Measurements from ENCODE around the gene AK1.

Gene AK1

GRCh38 chr9:127869310-127870152 lies 7.9 kb downstream of the AK1 start:
- H4K91ac ChIP-seq (ENCODE audit: low read length), result peak overlapping the region; percentile 80
- H3K9me3 ChIP-seq (ENCODE audit: control insufficient read depth, low read length), result no peaks in the 10 kb centered on the region
- peak overlapping the region in 1 of 2 experiments; percentile 75 for H2BK12ac ChIP-seq (ENCODE audit: low read length in 2 of 2)
- no peak overlapping the region for H3K14ac ChIP-seq (ENCODE audit: low read length in 2 of 2)
- H2BK15ac ChIP-seq (ENCODE audit: low read depth, poor library complexity, severe bottlenecking), result peak overlapping the region; percentile 62
- peak; percentile 83 for DNase-seq
- H3K4me3 ChIP-seq (ENCODE audit: insufficient read depth in 1 of 2, low read depth in 1 of 2, low read length in 2 of 2), result no peak overlapping the region
- H2AFZ ChIP-seq (ENCODE audit: low read depth, low read length), result no peak overlapping the region
- peak overlapping the region; percentile 50 for H2BK120ac ChIP-seq (ENCODE audit: low read depth, low read length)
- no peak overlapping the region for H3K4me2 ChIP-seq (ENCODE audit: low read length, poor library complexity, severe bottlenecking)
- no peaks in the 10 kb centered on the region for H3K27me3 ChIP-seq (ENCODE audit: control insufficient read depth in 1 of 2, insufficient read depth in 1 of 2, low read length in 2 of 2)
- H3K4ac ChIP-seq (ENCODE audit: low read depth in 1 of 2, low read length in 2 of 2), result peak overlapping the region in 1 of 2 experiments; percentile 46
- no peak overlapping the region for H3K27ac ChIP-seq (ENCODE audit: low read length, poor library complexity, severe bottlenecking)
- H3K18ac ChIP-seq (ENCODE audit: low read depth in 1 of 2, low read length in 2 of 2), result no peak overlapping the region
- 57% methylated on average over 18 of the region's 18 CpGs for WGBS
- H4K8ac ChIP-seq (ENCODE audit: low read length), result peak overlapping the region; percentile 63
- H3K79me1 ChIP-seq (replicated peaks; ENCODE audit: low read length, poor library complexity, severe bottlenecking), result peaks cover 5% of the 10 kb centered on the region
- peak overlapping the region; percentile 18 for H2AK5ac ChIP-seq (ENCODE audit: low read length, severe bottlenecking)
- peak overlapping the region; percentile 49 for H3K9ac ChIP-seq (ENCODE audit: low read length)
- no peak overlapping the region for H3K23ac ChIP-seq (ENCODE audit: low read length in 2 of 2)
- peaks cover 23% of the 10 kb centered on the region for H3K4me1 ChIP-seq (ENCODE audit: control insufficient read depth, insufficient read depth, low read depth, low read length)
- H3K36me3 ChIP-seq (ENCODE audit: control insufficient read depth in 1 of 2, insufficient read depth in 2 of 2, low read depth in 1 of 2, low read length in 2 of 2), result peaks cover 74 to 81% of the 10 kb centered on the region in 2 experiments
- H2BK5ac ChIP-seq (ENCODE audit: low read depth, low read length, poor library complexity, severe bottlenecking), result no peak overlapping the region

DNA sequence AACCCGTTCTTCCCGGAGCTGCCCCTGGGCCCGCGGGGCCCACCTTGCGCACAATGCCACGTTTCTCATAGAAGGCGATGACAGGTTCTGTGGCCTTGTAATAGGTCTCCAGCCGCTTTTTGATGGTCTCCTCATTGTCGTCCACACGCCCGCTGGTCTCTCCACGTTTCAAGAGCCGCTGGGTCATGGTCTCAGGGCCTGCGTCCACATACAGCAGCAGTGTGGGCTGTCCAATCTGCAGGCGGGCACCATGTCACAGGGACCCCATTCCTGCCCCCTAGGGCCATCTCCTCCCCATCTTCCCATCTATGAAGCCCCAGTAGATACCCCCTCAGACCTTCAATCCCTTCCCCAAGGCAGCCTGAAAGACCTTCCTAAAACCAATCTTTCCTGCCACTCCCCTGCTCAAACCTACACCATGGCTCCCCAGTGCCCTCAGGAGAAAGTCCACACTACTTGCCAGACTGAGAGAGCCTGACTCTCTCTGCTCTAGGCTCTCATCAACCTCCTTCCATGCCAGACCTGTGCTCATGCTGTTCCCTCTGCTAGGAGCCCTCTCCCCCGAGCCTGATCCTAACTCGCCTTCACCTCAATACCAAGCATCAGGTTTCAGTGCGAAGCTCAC lies 9.1 kb downstream of the AK1 start:
- Histone ChIP-seq H3K14ac (ENCODE audit: low read length in 2 of 2) (no peak overlapping the region), H3K4ac (ENCODE audit: low read depth in 1 of 2, low read length in 2 of 2) (no peak overlapping the region), H3K9ac (ENCODE audit: low read length) (no peak overlapping the region), H4K91ac (ENCODE audit: low read length) (no peak overlapping the region), H3K23ac (ENCODE audit: low read length in 2 of 2) (no peak overlapping the region), H2AFZ (ENCODE audit: low read depth, low read length) (no peak overlapping the region), H2BK5ac (ENCODE audit: low read depth, low read length, poor library complexity, severe bottlenecking) (no peak overlapping the region), H2BK15ac (ENCODE audit: low read depth, poor library complexity, severe bottlenecking) (no peak overlapping the region), H2BK12ac (ENCODE audit: low read length in 2 of 2) (no peak overlapping the region), H3K4me1 (ENCODE audit: control insufficient read depth, insufficient read depth, low read depth, low read length) (peaks cover 17% of the 10 kb centered on the region), H4K8ac (ENCODE audit: low read length) (no peak overlapping the region), H3K18ac (ENCODE audit: low read depth in 1 of 2, low read length in 2 of 2) (no peak overlapping the region), H3K9me3 (ENCODE audit: control insufficient read depth, low read length) (no peaks in the 10 kb centered on the region), H3K4me3 (ENCODE audit: insufficient read depth in 1 of 2, low read depth in 1 of 2, low read length in 2 of 2) (no peak overlapping the region), H3K27me3 (ENCODE audit: control insufficient read depth in 1 of 2, insufficient read depth in 1 of 2, low read length in 2 of 2) (no peaks in the 10 kb centered on the region), H2BK120ac (ENCODE audit: low read depth, low read length) (no peak overlapping the region), H3K79me1 (replicated peaks; ENCODE audit: low read length, poor library complexity, severe bottlenecking) (no peaks in the 10 kb centered on the region), H3K36me3 (ENCODE audit: control insufficient read depth in 1 of 2, insufficient read depth in 2 of 2, low read depth in 1 of 2, low read length in 2 of 2) (peaks cover 65 to 77% of the 10 kb centered on the region in 2 experiments), H2AK5ac (ENCODE audit: low read length, severe bottlenecking) (no peak overlapping the region), H3K27ac (ENCODE audit: low read length, poor library complexity, severe bottlenecking) (no peak overlapping the region), H3K4me2 (ENCODE audit: low read length, poor library complexity, severe bottlenecking) (no peak overlapping the region)
- no peak for DNase-seq
- 97% methylated on average over 18 of the region's 18 CpGs for WGBS

DNA sequence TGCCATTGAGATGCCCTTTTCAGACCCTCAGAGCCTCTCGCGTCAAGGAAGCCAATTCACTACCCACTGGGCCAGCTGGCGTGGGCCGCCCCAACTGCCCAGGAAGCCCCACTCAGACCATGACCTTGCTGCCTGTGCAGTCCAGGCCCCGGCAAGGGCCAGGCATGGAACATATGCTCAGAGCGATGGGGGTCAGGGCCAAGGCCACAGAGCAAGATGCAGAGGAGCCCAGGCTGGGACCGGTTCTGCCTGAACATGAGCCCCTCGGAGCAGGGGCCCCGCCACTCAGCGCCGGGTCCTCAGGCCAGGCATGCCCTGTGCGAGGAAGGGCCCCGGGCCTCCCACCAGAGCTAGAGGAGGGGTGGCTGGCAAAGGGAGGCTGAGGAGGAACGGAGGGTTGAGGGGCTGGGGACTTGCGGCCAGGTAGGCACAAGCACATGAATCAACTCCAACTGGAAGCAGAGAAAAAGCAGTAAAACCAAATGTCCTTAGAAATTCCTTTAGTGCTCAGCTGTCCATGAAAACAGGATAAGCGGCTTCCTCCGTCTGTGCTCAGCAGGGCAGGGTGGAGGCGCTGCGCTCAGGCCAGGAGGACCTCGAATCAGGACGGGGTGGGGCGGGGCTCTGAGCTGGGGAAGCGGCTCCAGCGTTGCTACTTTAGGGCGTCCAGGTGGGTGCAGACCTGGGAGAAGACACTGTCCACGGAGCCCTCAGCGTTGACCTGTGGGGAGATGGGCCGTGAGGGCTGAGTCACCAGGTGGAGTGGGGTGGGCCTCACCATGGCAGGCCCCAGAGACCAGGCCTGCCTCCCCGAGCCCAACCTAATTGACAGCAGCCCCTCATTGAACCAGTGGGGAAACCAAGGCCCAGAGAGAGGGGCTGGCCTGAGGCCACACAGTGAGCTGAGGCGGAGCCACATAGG lies 9.9 kb downstream of the AK1 start:
- Histone ChIP-seq H2BK5ac (ENCODE audit: low read depth, low read length, poor library complexity, severe bottlenecking) (no peak overlapping the region), H2BK15ac (ENCODE audit: low read depth, poor library complexity, severe bottlenecking) (no peak overlapping the region), H3K79me1 (replicated peaks; ENCODE audit: low read length, poor library complexity, severe bottlenecking) (no peaks in the 10 kb centered on the region), H2AK5ac (ENCODE audit: low read length, severe bottlenecking) (no peak overlapping the region), H3K14ac (ENCODE audit: low read length in 2 of 2) (no peak overlapping the region), H3K18ac (ENCODE audit: low read depth in 1 of 2, low read length in 2 of 2) (peak overlapping the region in 1 of 2 experiments; percentile 18), H3K4me2 (ENCODE audit: low read length, poor library complexity, severe bottlenecking) (no peak overlapping the region), H2BK120ac (ENCODE audit: low read depth, low read length) (no peak overlapping the region), H2AFZ (ENCODE audit: low read depth, low read length) (no peak overlapping the region), H3K4me3 (ENCODE audit: insufficient read depth in 1 of 2, low read depth in 1 of 2, low read length in 2 of 2) (no peak overlapping the region), H3K27ac (ENCODE audit: low read length, poor library complexity, severe bottlenecking) (no peak overlapping the region), H3K9me3 (ENCODE audit: control insufficient read depth, low read length) (no peaks in the 10 kb centered on the region), H3K4ac (ENCODE audit: low read depth in 1 of 2, low read length in 2 of 2) (no peak overlapping the region), H3K27me3 (ENCODE audit: control insufficient read depth in 1 of 2, insufficient read depth in 1 of 2, low read length in 2 of 2) (no peaks in the 10 kb centered on the region), H4K8ac (ENCODE audit: low read length) (no peak overlapping the region), H3K23ac (ENCODE audit: low read length in 2 of 2) (no peak overlapping the region), H3K4me1 (ENCODE audit: control insufficient read depth, insufficient read depth, low read depth, low read length) (peaks cover 14% of the 10 kb centered on the region), H4K91ac (ENCODE audit: low read length) (peak overlapping the region; percentile 9), H3K36me3 (ENCODE audit: control insufficient read depth in 1 of 2, insufficient read depth in 2 of 2, low read depth in 1 of 2, low read length in 2 of 2) (peaks cover 57 to 69% of the 10 kb centered on the region in 2 experiments), H3K9ac (ENCODE audit: low read length) (no peak overlapping the region), H2BK12ac (ENCODE audit: low read length in 2 of 2) (no peak overlapping the region)
- no peak for DNase-seq
- WGBS, result 92% methylated on average over 30 of the region's 30 CpGs

Measured in mesenchymal stem cell (in vitro differentiated cells and primary cell).